ENCODE data around the gene TEX2.
"Not testable (repeated sequence)": the region's sequence is repeated elsewhere in the genome, so short reads cannot be mapped to it uniquely, and the experiment has no call there.

The TEX2 gene

GRCh38 chr17:64133546-64134215 lies 129.4 kb downstream of the TEX2 start:
- DNase-seq = peak; percentile 68

GRCh38 chr17:64131606-64132270 lies 131.3 kb downstream of the TEX2 start:
- DNase-seq = no peak

DNA sequence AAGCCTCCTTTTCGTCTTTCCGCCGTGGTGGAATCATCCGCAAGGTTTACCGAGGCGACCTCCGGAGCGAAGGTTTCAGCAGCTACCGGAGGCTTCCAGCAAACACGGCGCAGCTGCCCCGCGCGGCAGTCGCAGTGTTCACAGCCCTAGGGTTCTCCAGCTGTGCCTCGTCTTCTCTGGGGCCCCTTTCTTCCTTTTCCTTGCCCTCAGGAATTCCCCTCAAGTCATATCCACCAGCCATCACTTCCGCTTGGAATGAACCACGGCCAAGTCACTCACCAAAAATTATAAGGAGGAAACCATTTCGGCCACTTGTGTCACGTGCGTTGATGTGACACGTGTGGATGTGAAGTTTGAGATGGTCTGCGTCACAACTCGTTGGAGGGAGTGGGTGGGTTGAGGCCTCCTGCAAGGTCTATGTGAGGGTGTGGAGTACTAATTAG lies 132.5 kb downstream of the TEX2 start:
- peak; percentile 73 for DNase-seq

DNA sequence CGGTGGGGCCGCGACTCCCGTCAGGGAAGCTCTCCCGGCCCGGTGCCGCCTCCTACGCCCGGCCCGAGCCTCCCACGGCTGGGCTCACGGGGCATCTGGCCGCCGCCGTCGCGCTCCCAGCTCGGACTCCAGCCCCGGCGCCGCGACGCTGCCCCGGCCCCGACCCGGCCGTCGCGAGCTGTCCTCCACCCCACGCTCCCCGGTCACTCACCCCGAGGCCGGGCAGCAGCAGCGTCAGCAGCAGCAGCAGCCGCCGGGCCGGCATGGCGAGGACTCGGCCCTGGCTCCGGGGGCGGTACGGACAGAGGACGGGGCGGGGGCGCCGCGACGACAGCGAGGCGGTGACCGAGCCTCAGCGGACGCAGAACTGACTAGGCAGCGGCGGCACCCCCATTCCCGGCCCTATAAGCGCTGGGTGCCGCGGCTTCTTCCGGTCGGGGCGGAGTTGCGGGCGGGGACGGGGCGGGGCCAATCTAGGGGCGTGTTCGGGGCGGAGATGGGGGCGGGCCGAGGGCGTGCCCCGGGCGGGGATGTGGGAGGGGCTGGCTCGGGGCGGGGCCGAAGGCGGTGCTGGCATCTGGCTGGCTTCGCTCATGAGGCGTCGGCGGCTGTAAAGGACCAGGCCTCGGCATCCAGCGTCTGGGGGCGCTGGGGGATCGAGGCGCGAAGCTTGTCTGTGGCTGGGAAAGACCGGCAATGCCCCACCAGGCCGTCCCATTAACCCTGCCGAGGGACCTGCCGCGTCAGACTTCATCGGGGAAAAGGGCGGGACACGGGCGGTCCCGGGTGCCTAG lies 133.1 kb downstream of the TEX2 start, which contains the start of gene ERN1:
ERN1 (minus strand) TSS at position 380 of the 794 bp plus-strand sequence; CDS start at position 265, 115 bp downstream.
- peak; percentile 93 for DNase-seq

GRCh38 chr17:64129515-64129764 lies 133.6 kb downstream of the TEX2 start:
- no peak for DNase-seq

- peak; percentile 43 for DNase-seq
Observed at GRCh38 chr17:64128787-64129514, 134.1 kb downstream of the TEX2 start.

GRCh38 chr17:64126918-64127317 lies 136.1 kb downstream of the TEX2 start:
- no peak for DNase-seq

DNA sequence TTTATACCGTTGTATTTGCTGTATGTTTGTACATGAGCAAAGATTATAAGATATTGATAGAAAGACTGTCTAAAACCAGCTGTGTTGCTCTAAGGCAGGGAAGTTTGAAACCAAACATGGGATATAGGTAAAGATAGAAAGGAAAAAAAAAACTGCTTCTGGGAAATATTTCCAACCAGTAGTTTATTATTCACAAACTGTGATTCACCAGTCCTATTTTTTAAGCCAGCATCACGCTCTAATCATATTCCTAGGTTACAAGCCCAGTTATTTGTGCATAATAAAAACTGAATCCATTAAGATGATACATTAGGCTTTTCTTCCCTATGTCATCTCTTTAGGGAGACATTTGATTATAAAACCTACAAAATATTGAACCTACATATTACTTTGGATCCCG lies 137.1 kb downstream of the TEX2 start:
- DNase-seq = no peak

DNA sequence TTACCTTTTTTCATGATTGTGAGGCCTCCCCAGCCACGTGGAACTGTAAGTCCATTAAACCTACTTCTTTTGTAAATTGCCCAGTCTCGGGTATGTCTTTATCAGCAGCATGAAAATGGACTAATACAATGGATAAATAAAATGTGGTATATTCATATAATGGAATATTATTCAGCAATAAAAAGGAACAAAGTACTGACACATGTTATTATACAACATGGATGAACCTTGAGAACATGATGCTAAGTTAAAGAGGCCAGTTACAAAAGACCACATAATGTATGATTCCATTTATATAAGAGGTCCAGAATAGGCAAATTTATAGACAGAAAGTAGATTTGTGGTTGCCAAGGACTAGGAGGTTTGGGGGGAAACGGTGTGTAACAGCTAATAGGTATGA lies 138.5 kb downstream of the TEX2 start:
- no peak for DNase-seq

DNA sequence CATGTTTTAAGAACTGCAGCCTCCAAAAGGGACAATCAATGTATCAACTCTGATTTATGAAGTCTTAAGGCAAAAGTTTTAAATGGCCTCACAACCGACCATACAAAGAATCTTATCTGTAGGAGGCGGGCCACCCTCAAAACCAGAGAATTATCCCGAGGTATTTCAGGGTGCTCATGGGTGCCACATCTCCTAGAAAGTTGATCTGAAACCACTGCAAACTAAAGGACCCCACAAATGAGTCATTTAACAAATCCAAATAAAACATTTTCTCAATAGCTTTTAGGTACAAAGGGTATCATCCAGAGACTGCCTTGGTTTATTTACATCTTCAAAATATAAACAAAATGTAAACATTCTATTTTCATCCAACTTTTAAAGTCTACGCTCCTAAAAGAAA lies 139.9 kb downstream of the TEX2 start:
- DNase-seq = no peak

- not testable (repeated sequence) for DNase-seq
Observed at GRCh38 chr17:64120972-64121786, 141.9 kb downstream of the TEX2 start.

DNA sequence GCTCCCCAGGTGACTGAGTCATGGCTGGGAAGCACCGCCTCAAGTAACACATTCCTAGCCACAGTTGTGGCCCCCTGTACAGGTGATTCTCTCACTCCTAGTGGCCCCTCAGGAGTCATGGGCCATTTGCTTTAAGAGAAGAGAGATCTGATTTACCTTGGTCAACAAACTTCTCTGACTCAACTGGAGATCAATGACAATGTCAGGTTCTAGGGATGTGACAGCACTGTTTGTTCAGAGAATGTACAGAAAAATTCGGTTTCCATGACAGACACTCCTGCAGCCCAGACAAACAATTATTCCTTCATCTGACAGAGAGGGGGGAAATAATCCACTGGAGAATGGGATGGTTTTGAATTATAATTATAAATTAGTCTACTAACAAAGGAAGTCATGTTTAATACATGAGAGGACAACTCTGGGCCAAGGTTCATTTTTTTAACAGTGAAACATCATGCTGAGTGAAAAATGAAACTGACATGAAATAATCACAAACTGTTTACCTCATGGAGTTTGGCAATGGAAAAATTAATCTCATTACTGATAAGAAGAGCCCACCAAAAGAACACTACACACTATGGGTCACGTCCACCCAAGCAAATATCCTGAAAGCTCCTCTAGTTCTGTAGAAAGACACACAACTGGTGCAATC lies 142.8 kb downstream of the TEX2 start:
- DNase-seq = no peak

GRCh38 chr17:64117981-64118979 lies 144.8 kb downstream of the TEX2 start:
- no peak for DNase-seq

GRCh38 chr17:64115822-64116534 lies 147.1 kb downstream of the TEX2 start:
- peak; percentile 62 for DNase-seq

- no peak for DNase-seq
Observed at GRCh38 chr17:64115043-64115698, 147.9 kb downstream of the TEX2 start.

DNA sequence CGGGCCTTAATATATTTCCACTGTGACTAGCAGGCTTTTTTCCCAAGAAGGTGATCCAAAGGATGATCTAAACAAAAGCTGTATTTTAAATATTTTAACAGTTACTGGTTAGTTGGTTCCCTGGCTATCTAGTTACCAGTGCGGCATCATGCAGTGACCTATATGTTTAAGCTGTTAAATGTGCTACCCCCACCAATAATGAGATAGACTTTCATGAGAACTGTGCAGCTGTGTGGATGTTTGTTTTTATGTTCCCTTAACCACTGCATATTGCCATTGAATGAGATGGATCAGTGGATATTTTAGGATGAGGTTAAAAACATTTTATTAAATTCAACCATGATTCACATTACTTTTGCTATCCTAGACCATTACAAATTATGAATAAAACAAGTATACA lies 150.1 kb downstream of the TEX2 start:
- DNase-seq = no peak

DNA sequence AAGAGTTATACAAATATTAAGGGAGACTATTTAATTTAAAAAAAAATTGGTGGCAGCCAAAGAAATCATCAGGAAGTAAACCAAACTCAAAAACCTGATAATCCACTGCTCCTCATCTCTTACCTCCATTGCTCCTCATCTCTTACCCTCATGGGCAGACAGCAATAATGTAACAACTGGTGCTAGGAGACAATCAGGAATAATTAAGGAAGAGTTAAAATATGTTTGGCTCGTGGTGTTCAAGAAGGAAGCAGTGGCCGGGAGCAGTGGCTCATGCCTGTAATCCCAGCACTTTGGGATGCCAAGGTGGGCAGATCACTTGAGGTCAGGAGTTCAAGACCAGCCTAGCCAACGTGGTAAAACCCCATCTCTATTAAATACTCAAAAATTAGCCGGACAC lies 151.2 kb downstream of the TEX2 start:
- DNase-seq = no peak

- DNase-seq = no peak
Observed at GRCh38 chr17:64110379-64111152, 152.5 kb downstream of the TEX2 start.

Data from fibroblast of skin of back (primary cell).